Neural cell (in vitro differentiated cells): ENCODE results near the gene TWNK. TPM values are rescaled to one million over a fixed set of nuclear protein-coding genes. Genes with fewer than 3 reads are reported as not detected.

ENCODE experiments used
- H2AFZ ChIP-seq: fragments of 200-600, 300-800 bp; sonication (generic), shearing (Covaris generic); 2 replicates; pipeline ENCODE4 v1.6.0; 2014; ENCODE audit warnings: low read depth, mild to moderate bottlenecking, antibody characterized with exemption, low read length, moderate library complexity
- H3F3A ChIP-seq: fragments of 200-600 bp; shearing (Covaris generic); 2 replicates; pipeline ENCODE4 v1.6.1; 2016; ENCODE audit warnings: mild to moderate bottlenecking, moderate library complexity, mixed read lengths, antibody characterized with exemption, low read length; ENCODE audit not compliant: insufficient read depth, poor library complexity, severe bottlenecking
- H3K27ac ChIP-seq: fragments of 200-600, 300-800 bp; sonication (generic), shearing (Covaris generic); 2 replicates; pipeline ENCODE4 v1.5.1; 2014; ENCODE audit warnings: mild to moderate bottlenecking, low read length, moderate library complexity
- H3K27me3 ChIP-seq: fragments of 300-800, 200-600 bp; sonication (generic), shearing (Covaris generic); 2 replicates; pipeline ENCODE4 v1.6.0; 2014; ENCODE audit warnings: mild to moderate bottlenecking, low read depth, low read length, moderate library complexity; ENCODE audit not compliant: insufficient read depth
- H3K36me3 ChIP-seq: fragments of 300-800, 200-600 bp; sonication (generic), shearing (Covaris generic); 2 replicates; pipeline ENCODE4 v1.5.1; 2014; ENCODE audit warnings: mild to moderate bottlenecking, antibody characterized with exemption, low read length, moderate library complexity; ENCODE audit not compliant: insufficient read depth
- H3K4me2 ChIP-seq: fragments of 300-800, 200-600 bp; sonication (generic), shearing (Covaris generic); 2 replicates; pipeline ENCODE4 v1.6.0; 2014; ENCODE audit warnings: mild to moderate bottlenecking, low read length
- H3K4me3 ChIP-seq: fragments of 300-800, 200-600 bp; sonication (generic), shearing (Covaris generic); 2 replicates; pipeline ENCODE4 v1.5.1; 2014; ENCODE audit warnings: mild to moderate bottlenecking, low read length, moderate library complexity
- H3K79me2 ChIP-seq: fragments of 200-600 bp; shearing (Covaris generic); replicated peaks from 2 replicates; pipeline ENCODE4 v1.6.0; 2014; ENCODE audit warnings: mild to moderate bottlenecking, low read length, moderate library complexity; ENCODE audit not compliant: insufficient read depth
- H3K9ac ChIP-seq: fragments of 300-800, 200-600 bp; sonication (generic), shearing (Covaris generic); 2 replicates; pipeline ENCODE4 v1.6.1; 2016; ENCODE audit warnings: mild to moderate bottlenecking, low read length, mixed read lengths
- H3K9me2 ChIP-seq: fragments of 200-600 bp; shearing (Covaris generic); 2 replicates; pipeline ENCODE4 v1.6.1; 2016; ENCODE audit warnings: mild to moderate bottlenecking, low read length, mixed read lengths; ENCODE audit not compliant: insufficient read depth
- H3K9me3 ChIP-seq: fragments of 200-600, 300-800 bp; sonication (generic), shearing (Covaris generic); 2 replicates; pipeline ENCODE4 v1.6.1; 2016; ENCODE audit warnings: mild to moderate bottlenecking, mixed run types, low read length, moderate library complexity, mixed read lengths
- H4K20me1 ChIP-seq: fragments of 200-600 bp; shearing (Covaris generic); 2 replicates; pipeline ENCODE4 v1.6.1; 2016; ENCODE audit warnings: mild to moderate bottlenecking, mixed run types; ENCODE audit not compliant: insufficient read depth
- EP300 ChIP-seq: fragments of 450-650 bp; conservative IDR thresholded peaks from 2 replicates; pipeline ENCODE4 v1.6.1; 2014; ENCODE audit warnings: antibody characterized with exemption, mild to moderate bottlenecking, moderate library complexity; ENCODE audit not compliant: poor library complexity, severe bottlenecking
- EZH2 ChIP-seq: fragments of 200-600, 300-800 bp; shearing (Covaris generic), sonication (generic); IDR thresholded peaks from 2 replicates; pipeline ENCODE4 v1.6.1; 2014; ENCODE audit warnings: antibody characterized with exemption, low read length, borderline replicate concordance, mild to moderate bottlenecking; ENCODE audit not compliant: insufficient read depth, poor library complexity, severe bottlenecking
- MXI1 ChIP-seq: fragments of 450-650 bp; conservative IDR thresholded peaks from 2 replicates; pipeline ENCODE4 v1.6.1; 2014; ENCODE audit warnings: antibody characterized with exemption, mild to moderate bottlenecking; ENCODE audit not compliant: poor library complexity, severe bottlenecking
- POLR2AphosphoS5 ChIP-seq: IDR thresholded peaks from 2 replicates; pipeline ENCODE4 v1.6.1; 2012
- RAD21 ChIP-seq: fragments of 450-650 bp; conservative IDR thresholded peaks from 2 replicates; pipeline ENCODE4 v1.6.1; 2014; ENCODE audit warnings: antibody characterized with exemption, mild to moderate bottlenecking, moderate library complexity
- SMC3 ChIP-seq: fragments of 450-650 bp; conservative IDR thresholded peaks from 2 replicates; pipeline ENCODE4 v1.6.1; 2014; ENCODE audit warnings: antibody characterized with exemption, mild to moderate bottlenecking, moderate library complexity; ENCODE audit not compliant: poor library complexity
- TAF1 ChIP-seq: IDR thresholded peaks from 2 replicates; pipeline ENCODE4 v1.6.1; 2012; ENCODE audit warnings: low read depth
- polyA plus RNA-seq: library from polyadenylated mRNA; depleted of rRNA; stranded (reverse); fragments of >200 nt; gene quantifications from 2 replicates; pipeline ENCODE4 v1.2.3, GENCODE V29; 2014
- TF ChIP-seq, protein P1 (sequence below): fragments of 450-650 bp; IDR thresholded peaks from 2 replicates; pipeline ENCODE4 v1.5.1; 2014; ENCODE audit warnings: antibody characterized with exemption, mild to moderate bottlenecking, moderate library complexity; ENCODE audit not compliant: poor library complexity, severe bottlenecking
- TF ChIP-seq, protein P2 (sequence below): IDR thresholded peaks from 2 replicates; pipeline ENCODE4 v1.6.1; 2012; ENCODE audit warnings: borderline replicate concordance

TWNK gene
- polyA plus RNA-seq, 1 donor from 2014 or later = 4.8 TPM

DNA sequence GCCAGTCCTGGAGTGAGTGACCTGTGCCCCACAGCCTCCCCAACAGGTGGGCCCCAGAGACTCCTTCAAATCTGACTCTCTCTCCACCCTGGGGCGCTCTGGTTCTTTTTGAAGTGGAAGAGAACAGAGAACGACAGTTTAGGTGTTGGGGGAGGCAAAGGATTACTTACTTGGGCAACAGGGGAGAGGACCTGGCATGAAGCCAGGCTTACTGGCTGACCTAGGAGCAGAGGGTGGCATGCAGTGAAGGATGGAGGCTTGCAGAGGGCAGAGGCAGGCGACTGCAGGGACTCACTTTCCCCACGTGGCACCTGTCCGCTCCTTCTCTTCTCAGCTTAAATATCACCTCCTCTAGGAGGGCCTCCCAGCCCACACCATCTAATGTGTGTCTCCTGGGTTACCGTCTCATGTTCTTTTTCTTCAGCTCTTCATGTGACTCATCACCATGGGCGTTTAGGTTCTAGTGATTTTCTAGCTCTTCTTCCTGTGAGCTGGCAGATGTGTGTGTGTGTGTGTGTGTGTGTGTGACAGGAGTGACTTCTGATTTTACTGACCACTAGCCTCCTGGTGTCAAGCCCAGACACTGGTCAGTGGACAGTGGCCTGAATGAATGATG is 27.7 kb downstream of the TWNK start:
- Histone ChIP-seq H3K9ac (no peak overlapping the region), H3K36me3 (no peaks in the 10 kb centered on the region), H4K20me1 (no peaks in the 10 kb centered on the region), H3K9me3 (no peaks in the 10 kb centered on the region), H3K4me3 (no peak overlapping the region), H3K27ac (no peak overlapping the region), H3F3A (no peaks in the 10 kb centered on the region), H3K9me2 (no peaks in the 10 kb centered on the region), H3K4me2 (no peak overlapping the region), H3K79me2 (no peaks in the 10 kb centered on the region), H2AFZ (no peak overlapping the region), H3K27me3 (peaks cover 48% of the 10 kb centered on the region)
- TF ChIP-seq MXI1 (no peak), SMC3 (no peak), EZH2 (no peak), TAF1 (no peak), EP300 (no peak), POLR2AphosphoS5 (no peak), RAD21 (no peak)
- TF ChIP-seq, protein P1, sequence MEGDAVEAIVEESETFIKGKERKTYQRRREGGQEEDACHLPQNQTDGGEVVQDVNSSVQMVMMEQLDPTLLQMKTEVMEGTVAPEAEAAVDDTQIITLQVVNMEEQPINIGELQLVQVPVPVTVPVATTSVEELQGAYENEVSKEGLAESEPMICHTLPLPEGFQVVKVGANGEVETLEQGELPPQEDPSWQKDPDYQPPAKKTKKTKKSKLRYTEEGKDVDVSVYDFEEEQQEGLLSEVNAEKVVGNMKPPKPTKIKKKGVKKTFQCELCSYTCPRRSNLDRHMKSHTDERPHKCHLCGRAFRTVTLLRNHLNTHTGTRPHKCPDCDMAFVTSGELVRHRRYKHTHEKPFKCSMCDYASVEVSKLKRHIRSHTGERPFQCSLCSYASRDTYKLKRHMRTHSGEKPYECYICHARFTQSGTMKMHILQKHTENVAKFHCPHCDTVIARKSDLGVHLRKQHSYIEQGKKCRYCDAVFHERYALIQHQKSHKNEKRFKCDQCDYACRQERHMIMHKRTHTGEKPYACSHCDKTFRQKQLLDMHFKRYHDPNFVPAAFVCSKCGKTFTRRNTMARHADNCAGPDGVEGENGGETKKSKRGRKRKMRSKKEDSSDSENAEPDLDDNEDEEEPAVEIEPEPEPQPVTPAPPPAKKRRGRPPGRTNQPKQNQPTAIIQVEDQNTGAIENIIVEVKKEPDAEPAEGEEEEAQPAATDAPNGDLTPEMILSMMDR = no peak
- TF ChIP-seq, protein P2, sequence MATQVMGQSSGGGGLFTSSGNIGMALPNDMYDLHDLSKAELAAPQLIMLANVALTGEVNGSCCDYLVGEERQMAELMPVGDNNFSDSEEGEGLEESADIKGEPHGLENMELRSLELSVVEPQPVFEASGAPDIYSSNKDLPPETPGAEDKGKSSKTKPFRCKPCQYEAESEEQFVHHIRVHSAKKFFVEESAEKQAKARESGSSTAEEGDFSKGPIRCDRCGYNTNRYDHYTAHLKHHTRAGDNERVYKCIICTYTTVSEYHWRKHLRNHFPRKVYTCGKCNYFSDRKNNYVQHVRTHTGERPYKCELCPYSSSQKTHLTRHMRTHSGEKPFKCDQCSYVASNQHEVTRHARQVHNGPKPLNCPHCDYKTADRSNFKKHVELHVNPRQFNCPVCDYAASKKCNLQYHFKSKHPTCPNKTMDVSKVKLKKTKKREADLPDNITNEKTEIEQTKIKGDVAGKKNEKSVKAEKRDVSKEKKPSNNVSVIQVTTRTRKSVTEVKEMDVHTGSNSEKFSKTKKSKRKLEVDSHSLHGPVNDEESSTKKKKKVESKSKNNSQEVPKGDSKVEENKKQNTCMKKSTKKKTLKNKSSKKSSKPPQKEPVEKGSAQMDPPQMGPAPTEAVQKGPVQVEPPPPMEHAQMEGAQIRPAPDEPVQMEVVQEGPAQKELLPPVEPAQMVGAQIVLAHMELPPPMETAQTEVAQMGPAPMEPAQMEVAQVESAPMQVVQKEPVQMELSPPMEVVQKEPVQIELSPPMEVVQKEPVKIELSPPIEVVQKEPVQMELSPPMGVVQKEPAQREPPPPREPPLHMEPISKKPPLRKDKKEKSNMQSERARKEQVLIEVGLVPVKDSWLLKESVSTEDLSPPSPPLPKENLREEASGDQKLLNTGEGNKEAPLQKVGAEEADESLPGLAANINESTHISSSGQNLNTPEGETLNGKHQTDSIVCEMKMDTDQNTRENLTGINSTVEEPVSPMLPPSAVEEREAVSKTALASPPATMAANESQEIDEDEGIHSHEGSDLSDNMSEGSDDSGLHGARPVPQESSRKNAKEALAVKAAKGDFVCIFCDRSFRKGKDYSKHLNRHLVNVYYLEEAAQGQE = no peak

DNA sequence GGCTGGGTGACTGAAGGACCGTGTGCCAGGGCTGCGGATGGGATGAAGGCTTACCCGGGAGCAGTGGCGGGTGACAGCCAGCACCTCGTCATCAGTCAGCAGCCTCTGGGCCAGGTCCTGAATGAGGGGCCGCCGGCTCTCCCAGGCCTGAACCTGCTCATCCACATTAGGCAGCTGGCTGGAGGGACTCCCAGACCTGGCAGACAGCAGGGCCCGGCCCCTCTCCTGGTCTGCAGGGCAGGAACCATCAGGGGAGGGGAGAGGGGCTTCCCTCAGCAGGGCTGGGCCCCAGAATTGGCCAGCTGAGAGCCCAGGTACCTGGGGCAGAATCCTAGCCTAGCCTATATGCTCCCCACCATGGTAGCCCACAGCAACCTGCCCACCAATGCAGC is 28.2 kb downstream of the TWNK start:
- Histone ChIP-seq H3K27ac (no peak overlapping the region), H3K9me3 (no peaks in the 10 kb centered on the region), H2AFZ (no peak overlapping the region), H3K4me2 (no peak overlapping the region), H3F3A (no peaks in the 10 kb centered on the region), H3K9ac (no peak overlapping the region), H3K27me3 (peaks cover 53% of the 10 kb centered on the region), H3K79me2 (no peaks in the 10 kb centered on the region), H4K20me1 (no peaks in the 10 kb centered on the region), H3K36me3 (no peaks in the 10 kb centered on the region), H3K4me3 (no peak overlapping the region), H3K9me2 (no peaks in the 10 kb centered on the region)
- no peak for TF ChIP-seq POLR2AphosphoS5
- TF ChIP-seq MXI1 = no peak
- TF ChIP-seq, protein P2 = no peak
- TF ChIP-seq RAD21 = no peak
- TF ChIP-seq, protein P1 = no peak
- TF ChIP-seq TAF1 = no peak
- TF ChIP-seq EZH2 = no peak
- no peak for TF ChIP-seq EP300
- TF ChIP-seq SMC3 = no peak
